Vagina (tissue), 2 donors: ENCODE data around the gene PGK1.

Experiments used
- CTCF ChIP-seq, 3 experiments: fragments of 450-650 bp in 2 of 3; fragments of 200-600 bp in 1 of 3; sonication (generic) in 1 of 3; IDR thresholded peaks; one replicate each; pipeline ENCODE4 v1.5.1; 2017 to 2019; ENCODE audit warnings: antibody characterized with exemption in 3 of 3, mild to moderate bottlenecking in 2 of 3, moderate library complexity in 2 of 3
- POLR2A ChIP-seq, 2 donors: fragments of 450-650 bp; IDR thresholded peaks; one replicate each; pipeline ENCODE4 v1.6.1; 2017; ENCODE audit warnings: antibody characterized with exemption in 2 of 2, mild to moderate bottlenecking in 2 of 2, moderate library complexity in 2 of 2
- POLR2AphosphoS5 ChIP-seq, 2 donors: sonication (generic); formaldehyde crosslinking; IDR thresholded peaks; one replicate each; pipeline ENCODE4 v1.9.0; 2017; ENCODE audit warnings: antibody characterized with exemption in 2 of 2, mild to moderate bottlenecking in 2 of 2, low read depth in 1 of 2; ENCODE audit not compliant: insufficient read depth in 1 of 2

- TF ChIP-seq POLR2A (IDR thresholded peaks at IDR 0.05) (no peak), POLR2AphosphoS5 (IDR thresholded peaks at IDR 0.05; ENCODE audit: insufficient read depth in 1 of 2, low read depth in 1 of 2) (no peak), CTCF (IDR thresholded peaks at IDR 0.05) (no peak)
Observed at GRCh38 chrX:78116766-78117165, 12.7 kb downstream of the PGK1 start.
